ENCODE data around the gene KIF2C.

- no peak for TF ChIP-seq EZH2 (IDR thresholded peaks at IDR 0.05; ENCODE audit: borderline replicate concordance, low read length)
- no peak for TF ChIP-seq CTCF (IDR thresholded peaks at IDR 0.05; ENCODE audit: low read length)
Observed at GRCh38 chr1:44735992-44736391, 3.6 kb upstream of the KIF2C start.
